NCI-H2107 (cell line): ENCODE results near the gene LPIN1.
"Not testable (repeated sequence)": the region's sequence is repeated elsewhere in the genome, so short reads cannot be mapped to it uniquely, and the experiment has no call there.

ENCODE experiments used
- DNase-seq: peaks from one replicate; lab custom pipeline; 2025; lab: John Stamatoyannopoulos, UW

Gene LPIN1

DNA sequence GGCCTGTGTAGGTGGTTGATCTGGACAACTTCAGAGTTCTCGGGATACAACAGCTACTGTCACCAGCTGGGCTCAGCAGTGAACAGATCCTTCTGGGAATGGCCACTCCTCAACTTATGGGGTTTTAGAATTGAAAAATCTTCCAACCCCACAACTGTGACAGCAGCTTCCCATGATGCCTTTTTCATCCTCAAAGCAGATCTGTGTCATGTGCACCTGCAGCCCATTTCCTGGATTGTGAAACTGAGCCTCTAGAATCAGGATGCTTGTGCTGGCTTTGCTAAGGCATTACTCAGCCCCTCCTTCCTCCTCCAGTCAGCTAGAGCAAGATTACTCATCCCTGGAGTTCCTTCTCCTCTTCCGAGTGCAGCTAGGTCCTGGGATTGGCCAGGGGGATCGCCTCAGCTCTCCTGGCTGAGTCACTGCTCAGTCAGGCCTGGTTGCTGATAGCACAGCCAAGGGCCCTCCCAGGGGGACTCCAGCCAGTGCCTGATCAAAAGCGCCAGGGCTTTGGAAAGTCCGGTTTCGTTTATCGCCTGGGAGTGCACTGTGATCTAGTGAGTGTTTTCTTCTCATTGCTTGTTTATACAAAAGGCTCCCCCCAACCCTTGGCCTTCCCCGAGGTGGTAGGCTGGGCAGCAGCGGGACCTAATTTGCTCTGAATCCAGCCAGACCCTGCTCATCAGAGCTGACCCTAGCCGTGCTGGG lies 2.4 kb upstream of the LPIN1 start:
- DNase-seq, result peak; percentile 70

DNA sequence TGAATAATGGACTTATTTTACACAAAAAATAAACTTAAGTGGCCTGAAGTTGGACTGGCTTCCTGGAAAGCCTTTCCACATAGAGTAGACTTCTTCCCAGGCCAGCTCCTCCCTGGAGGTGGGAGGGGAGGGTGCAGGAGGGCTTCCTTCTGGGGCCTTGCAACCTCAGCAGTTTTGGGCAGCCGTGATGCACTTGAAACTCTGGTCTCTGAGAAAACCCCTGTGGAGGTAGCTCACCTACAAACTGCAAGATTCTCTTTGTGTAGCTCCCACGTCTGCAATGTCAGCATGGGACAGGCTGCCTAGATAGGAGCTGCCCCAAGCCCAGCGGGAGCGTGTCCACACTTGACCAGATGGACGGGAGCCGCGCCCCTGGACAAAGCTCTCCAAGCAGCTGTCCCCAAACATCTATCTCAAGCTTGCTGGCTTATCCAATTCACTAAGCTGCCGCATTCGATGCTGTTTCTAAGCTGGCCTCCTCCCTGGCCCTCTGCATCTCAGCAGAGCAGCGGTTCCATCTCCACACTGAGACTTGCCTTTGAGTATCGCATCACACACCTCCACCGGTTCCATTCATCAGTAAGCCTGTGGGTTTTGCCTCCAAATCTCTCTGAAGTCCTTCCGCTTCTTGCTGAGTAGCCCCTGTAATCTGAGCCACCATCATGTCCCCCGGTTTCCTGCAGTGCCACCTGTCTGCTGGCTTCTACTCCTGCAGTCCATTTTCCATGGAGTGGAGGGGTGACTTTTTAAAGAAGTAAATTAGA lies 1.6 kb upstream of the LPIN1 start:
- peak; percentile 62 for DNase-seq

- no peak for DNase-seq
Observed at GRCh38 chr2:11745613-11746375, 638 bp upstream of the LPIN1 start.

- peak; percentile 30 for DNase-seq
Observed at GRCh38 chr2:11746807-11747459, 501 bp downstream of the LPIN1 start.

DNA sequence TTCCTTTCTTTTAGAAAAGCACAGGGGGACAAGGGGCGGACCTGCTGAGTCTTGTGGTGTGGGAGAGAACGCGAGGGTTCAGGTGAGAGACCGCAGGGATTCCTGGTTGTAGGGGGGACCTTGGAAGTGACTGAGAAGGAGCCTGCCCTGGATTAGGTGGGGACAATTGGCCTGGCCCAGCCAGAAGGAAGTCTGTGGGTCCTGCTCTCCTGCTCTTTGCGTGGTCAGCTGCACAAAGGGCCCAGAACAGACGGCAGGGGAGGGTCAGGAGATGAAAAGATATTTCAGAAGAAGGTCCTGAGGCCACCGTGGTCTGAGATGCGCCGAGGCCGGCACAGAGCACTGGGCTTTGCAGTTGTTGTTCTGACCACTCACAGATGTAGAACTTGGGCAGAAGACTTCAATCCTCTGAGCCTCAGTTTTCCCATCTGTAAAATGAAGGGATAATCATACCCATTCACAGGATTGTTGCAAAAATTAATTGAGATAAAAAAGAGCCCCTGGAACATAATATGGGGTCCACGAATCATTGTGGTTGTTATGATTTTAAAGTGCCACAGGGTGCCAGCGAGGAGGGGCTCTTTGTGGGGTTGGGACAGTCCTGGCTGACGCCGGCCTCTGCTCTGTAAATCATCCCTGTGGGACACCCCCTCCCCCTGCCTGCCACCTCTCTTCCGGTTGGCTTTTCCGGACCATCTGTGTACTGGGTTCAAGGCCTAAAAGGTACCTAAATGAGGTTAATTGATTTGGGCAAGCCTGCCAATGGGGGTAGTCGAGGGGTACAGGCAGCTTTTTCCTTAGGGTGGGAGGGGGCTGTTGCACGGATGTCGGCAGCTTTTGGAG lies 1.8 kb downstream of the LPIN1 start:
- DNase-seq, result no peak

DNA sequence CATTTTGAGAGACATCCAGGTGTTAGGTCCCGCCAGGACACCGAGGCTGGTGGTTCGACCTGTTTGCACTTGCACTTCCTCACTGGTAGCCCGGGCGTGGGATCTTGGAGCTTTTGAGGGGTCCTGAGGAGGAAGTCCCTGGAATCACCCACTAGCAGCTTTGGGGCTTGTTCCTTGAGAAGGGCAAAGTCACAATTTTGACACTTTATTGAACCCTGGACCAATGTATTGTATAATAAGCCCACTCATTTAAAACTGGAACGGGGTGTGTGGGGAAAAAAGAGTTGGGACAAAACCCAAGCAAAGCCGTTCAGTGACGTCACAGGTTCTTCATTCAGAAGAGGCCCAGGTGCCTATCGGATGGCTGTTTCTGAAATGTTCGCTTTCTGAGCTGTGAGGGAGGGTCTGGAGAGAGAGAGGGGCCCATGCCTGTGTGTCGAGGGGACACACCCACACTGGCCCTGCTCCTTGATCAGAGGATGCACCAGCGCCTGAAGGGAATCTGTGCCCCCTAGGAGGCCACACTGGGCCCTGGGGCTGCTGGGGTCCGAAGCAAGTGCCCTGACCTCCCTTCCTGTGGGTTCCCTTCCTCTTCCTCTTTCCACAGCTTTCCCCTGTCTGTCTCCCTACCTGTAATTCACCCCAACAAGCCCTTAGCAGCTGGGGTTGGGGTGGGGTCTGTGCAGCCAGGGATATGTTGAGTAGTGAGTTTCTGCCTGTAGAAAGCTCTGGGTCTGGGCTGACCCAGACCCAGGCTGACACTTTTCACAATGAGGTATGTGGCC lies 2.6 kb downstream of the LPIN1 start:
- no peak for DNase-seq

DNA sequence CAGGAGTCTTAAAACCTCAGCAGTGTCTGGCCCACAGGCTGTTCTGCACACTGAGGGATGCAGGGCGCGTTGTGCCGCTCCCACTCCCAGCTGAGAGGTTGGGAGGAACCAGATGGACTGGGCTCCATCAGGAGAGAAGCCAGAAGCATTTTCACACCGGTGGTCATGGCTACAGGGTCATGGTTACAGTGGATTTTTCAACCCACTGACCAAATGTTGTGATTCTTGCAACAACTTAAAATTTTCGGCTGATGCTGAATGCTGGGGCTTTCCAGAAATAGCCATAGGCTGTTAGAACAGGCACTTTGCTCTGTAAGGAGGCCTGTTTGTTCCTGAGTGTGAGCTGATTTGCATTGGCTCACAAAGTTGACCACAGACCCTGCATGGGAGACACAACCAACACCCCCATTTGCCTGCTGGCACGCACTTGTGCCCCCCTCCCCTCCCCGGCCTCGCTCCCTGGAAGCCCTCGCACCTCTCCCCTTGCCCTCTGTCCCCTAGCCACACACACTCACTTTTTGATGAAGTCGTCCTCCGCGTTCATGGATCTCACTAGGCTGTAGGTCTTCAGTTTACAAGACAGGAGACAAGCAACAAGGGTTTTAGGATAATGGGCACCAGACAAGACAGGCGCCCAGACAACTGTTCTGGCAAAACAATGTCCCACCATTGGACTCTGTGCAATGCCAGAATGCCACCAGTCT lies 3.4 kb downstream of the LPIN1 start:
- DNase-seq, result no peak

GRCh38 chr2:11750422-11750821 lies 4.0 kb downstream of the LPIN1 start:
- DNase-seq, result peak; percentile 24

GRCh38 chr2:11750917-11751316 lies 4.5 kb downstream of the LPIN1 start:
- no peak for DNase-seq

GRCh38 chr2:11752906-11753305 lies 6.5 kb downstream of the LPIN1 start:
- DNase-seq, result no peak

DNA sequence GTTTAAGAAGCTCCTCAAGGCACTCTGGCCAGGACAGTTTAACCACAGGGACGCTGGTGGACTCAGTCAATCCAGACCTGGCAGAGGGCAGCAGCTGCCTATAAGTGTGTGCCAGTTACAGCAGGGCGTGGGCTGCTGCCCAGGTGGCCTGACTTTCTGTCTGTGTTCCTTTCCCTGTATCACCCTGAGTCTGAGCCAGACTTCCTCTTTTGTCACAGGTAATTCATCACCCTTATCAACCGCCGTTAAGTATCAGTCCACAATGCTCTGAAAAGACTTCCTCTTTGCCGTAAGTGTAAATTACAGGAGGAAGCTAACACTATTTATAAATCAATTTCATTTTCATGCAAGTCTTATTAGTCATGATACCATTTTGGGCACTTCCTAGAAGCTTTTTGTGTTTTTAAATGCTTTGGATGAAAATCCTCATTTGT lies 7.0 kb downstream of the LPIN1 start:
- DNase-seq, result no peak

DNA sequence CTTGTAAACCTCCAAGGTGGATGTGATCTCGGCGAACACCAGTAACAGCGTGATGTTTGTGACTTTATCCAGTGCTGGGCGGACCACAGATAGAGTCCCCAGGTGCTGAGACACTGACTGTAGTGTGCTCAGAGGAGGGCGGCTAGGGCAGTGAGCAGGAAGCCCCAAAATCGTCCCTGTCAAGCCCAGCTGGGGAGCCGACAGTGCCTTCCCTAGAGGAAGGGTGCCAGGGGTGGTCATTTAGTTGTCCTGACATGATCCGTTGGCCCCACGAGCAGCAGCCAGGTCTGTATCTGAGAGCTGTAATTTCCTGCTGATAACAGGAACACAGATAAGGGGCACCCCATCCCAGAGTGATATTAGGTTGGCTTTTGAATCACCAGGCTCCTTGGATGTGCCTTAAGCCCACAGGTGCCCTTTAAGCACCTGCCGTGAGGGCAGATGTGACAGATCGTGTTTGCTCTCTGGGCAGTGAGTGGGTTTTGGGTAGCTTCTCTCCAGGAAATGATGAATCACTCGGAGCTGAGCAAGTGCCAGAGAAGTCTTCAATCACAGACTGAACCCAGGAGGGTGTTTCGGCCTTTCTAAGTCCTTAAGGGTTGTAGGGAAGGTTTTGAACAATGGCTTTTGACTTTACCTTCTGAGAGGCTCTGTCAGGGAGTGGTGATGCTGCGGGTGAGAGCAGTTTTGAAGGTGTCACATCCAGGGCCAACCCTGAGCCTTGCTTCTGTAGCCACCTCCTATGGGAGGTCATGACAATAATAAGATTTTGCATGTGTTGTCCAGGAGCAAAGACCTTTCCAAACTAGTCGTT lies 7.7 kb downstream of the LPIN1 start:
- no peak for DNase-seq

GRCh38 chr2:11754700-11755015 lies 8.2 kb downstream of the LPIN1 start:
- no peak for DNase-seq

- DNase-seq, result no peak
Observed at GRCh38 chr2:11757101-11757500, 10.7 kb downstream of the LPIN1 start.

DNA sequence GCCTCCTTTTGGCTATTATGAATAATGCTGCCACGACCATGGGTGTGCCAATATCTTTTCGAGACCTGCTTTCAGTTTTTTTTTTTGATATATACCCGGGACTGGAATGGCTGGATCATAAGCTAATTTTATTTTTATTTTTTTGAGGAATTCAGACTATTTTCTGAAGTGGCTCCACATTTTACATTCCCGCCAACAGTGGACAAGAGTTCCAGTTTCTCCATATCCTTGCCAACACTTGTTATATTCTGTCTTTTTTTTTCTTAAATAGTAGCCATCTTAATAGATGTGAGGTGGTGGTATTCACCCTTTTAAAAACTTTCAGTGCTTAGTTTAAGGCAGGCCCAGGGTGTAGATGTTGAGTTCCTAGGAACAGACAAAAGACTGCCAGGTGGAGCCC lies 11.8 kb downstream of the LPIN1 start:
- no peak for DNase-seq

DNA sequence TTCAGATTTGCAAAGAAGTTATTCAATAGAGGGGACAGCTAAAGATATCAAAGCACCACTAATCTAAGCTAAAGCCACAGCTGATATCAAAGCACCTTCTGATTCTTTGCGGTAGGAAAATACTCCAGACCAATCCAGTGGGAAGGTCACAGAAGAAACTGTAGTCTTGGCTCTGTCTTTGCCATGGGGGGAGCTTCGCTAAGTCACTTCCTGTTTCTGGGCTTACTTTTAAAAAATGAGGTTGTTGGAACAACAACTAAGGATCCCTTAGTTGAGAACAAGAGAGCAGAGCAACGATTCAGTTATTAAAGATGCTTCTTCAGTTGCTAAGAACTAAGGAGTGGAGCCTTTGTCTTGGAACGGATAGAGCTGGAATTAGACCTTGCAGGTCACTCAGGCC lies 12.2 kb downstream of the LPIN1 start:
- DNase-seq, result no peak

DNA sequence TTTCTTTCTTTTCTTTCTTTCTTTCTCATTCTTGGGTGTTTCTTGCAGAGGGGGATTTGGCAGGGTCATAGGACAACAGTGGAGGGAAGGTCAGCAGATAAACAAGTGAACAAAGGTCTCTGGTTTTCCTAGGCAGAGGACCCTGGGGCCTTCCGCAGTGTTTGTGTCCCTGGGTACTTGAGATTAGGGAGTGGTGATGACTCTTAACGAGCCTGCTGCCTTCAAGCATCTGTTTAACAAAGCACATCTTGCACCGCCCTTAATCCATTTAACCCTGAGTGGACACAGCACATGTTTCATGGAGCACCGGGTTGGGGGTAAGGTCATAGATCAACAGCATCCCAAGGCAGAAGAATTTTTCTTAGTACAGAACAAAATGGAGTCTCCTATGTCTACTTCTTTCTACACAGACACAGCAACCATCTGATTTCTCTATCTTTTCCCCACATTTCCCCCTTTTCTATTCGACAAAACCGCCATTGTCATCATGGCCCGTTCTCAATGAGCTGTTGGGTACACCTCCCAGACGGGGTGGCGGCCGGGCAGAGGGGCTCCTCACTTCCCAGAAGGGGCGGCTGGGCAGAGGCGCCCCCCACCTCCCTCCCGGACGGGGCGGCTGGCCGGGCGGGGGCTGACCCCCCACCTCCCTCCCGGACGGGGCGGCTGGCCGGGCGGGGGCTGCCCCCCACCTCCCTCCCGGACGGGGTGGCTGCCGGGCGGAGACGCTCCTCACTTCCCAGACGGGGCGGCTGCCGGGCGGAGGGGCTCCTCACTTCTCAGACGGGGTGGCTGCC lies 12.9 kb downstream of the LPIN1 start:
- not testable (repeated sequence) for DNase-seq

- no peak for DNase-seq
Observed at GRCh38 chr2:11761259-11761658, 14.8 kb downstream of the LPIN1 start.
